Measurements from ENCODE around the gene PALD1. TPM values are rescaled to one million over a fixed set of nuclear protein-coding genes. Genes with fewer than 3 reads are reported as not detected.

The PALD1 gene
- total and polyA plus RNA-seq, 2 of the 4 experiments (the other 2 are of a cell fraction), result 0.12 to 0.18 TPM

DNA sequence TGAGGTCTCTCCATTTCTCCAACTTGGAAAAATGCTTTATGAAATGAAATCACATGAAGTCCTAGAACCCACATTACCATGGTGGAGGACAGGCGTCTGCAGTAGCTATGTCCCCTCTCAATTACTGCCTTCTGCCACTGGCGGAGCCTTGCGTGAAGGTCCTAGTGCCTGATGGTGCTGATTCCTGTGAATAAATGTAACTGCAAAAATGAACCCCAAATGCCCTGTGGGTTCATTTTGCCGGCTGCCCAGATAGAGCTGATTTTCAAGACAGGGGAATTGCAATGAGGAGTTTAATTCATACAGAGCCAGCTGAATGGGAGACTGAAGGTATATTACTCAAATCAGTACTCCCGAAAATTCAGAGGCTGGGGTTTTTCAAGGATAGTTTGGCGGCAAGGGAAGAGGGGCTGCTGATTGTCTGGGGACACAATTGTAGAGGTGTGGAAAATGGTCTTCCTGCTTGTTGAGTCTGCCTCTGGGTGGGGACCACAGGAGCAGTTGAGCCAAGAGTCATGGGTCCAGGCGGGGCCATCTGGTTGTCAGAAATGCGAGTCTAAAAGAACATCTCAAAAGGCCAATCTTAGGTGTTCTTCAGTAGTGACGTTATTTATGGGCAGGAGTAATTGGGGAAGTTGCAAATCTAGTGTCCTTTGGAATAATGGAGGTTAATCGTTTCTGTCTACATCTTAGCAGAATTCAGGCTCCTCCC lies 110.4 kb downstream of the PALD1 start:
- H3K18ac ChIP-seq (ENCODE audit: low read depth, low read length), result no peak overlapping the region; the same call in 1 of the 2 replicates
- no peak overlapping the region for H3K23ac ChIP-seq (ENCODE audit: low read depth, low read length)
- H2BK15ac ChIP-seq (ENCODE audit: low read depth, low read length), result no peak overlapping the region
- H3K27me3 ChIP-seq (ENCODE audit: control insufficient read depth, insufficient read depth, low read length), result peaks cover 39% of the 10 kb centered on the region
- BruUV-seq (replicated peaks), result no TSS peak
- ChIA-PET CTCF (no interaction called here), POLR2A (ENCODE audit: unreplicated experiment) (no interaction called here)
- H4K5ac ChIP-seq (ENCODE audit: low read depth, low read length), result no peak overlapping the region
- H3K14ac ChIP-seq (replicated peaks; ENCODE audit: low read depth, low read length), result no peak overlapping the region
- H3K36me3 ChIP-seq (ENCODE audit: control insufficient read depth, insufficient read depth, low read length), result no peaks in the 10 kb centered on the region
- in situ Hi-C loops (cut with MboI; ENCODE audit: low sequenced_read_pairs) (no loop called here), intact Hi-C loops (cut with micrococcal nuclease) (no loop called here), dilution Hi-C loops (cut with HindIII; ENCODE audit: low sequenced_read_pairs, unreplicated experiment) (no loop called here)
- ATAC-seq (ENCODE audit: low read depth) (no peak), DNase-seq (no peak)
- H3K9ac ChIP-seq (ENCODE audit: low read depth, low read length), result no peak overlapping the region
- no peak overlapping the region for H2AFZ ChIP-seq (replicated peaks; ENCODE audit: low read length, poor library complexity)
- no peak overlapping the region for H4K8ac ChIP-seq (ENCODE audit: low read depth in 2 of 2, low read length in 2 of 2)
- H3K27ac ChIP-seq (ENCODE audit: insufficient read depth, low read length), result no peak overlapping the region
- no peak overlapping the region for H3K56ac ChIP-seq (ENCODE audit: extremely low read depth, insufficient read depth, low read length)
- no peak overlapping the region for H3K4me2 ChIP-seq (ENCODE audit: low read depth, low read length)
- H3K9me1 ChIP-seq (ENCODE audit: insufficient read depth, low read length), result 0 out of 2 replicates have a peak, but pooled peaks cover 3% of the 10 kb centered on the region
- no peak overlapping the region for H2BK20ac ChIP-seq (ENCODE audit: low read depth, low read length)
- H3K4me1 ChIP-seq (ENCODE audit: control insufficient read depth, insufficient read depth, low read length), result peaks cover 3% of the 10 kb centered on the region; the same call in 1 of the 2 replicates
- H4K20me1 ChIP-seq (ENCODE audit: insufficient read depth, low read length), result no peaks in the 10 kb centered on the region
- no peak overlapping the region for H2BK120ac ChIP-seq (ENCODE audit: low read depth, low read length)
- no peak overlapping the region for H3K4ac ChIP-seq (ENCODE audit: low read depth, low read length)
- no peak overlapping the region for H3K4me3 ChIP-seq (ENCODE audit: insufficient read depth, low read depth, low read length)
- H2BK5ac ChIP-seq (ENCODE audit: low read depth, low read length, poor library complexity, severe bottlenecking), result no peak overlapping the region
- H3K79me1 ChIP-seq (ENCODE audit: low read depth in 1 of 2, low read length in 2 of 2), result no peaks in the 10 kb centered on the region
- TF ChIP-seq POLR2A (IDR thresholded peaks at IDR 0.05; ENCODE audit: low read depth, low read length) (no peak), SMC3 (IDR thresholded peaks at IDR 0.05; ENCODE audit: low read depth, low read length) (no peak), CHD1 (IDR thresholded peaks at IDR 0.05; ENCODE audit: low read depth, low read length) (no peak), RFX5 (IDR thresholded peaks at IDR 0.05; ENCODE audit: low read depth, low read length) (no peak), RCOR1 (IDR thresholded peaks at IDR 0.05; ENCODE audit: insufficient replicate concordance, low read length) (no peak), RAD21 (IDR thresholded peaks at IDR 0.05; ENCODE audit: low read length) (no peak), MAFK (IDR thresholded peaks at IDR 0.05; ENCODE audit: low read depth, low read length) (no peak), MXI1 (IDR thresholded peaks at IDR 0.05; ENCODE audit: borderline replicate concordance, low read depth, low read length) (no peak), MAZ (IDR thresholded peaks at IDR 0.05; ENCODE audit: borderline replicate concordance, low read depth, low read length) (no peak), FOS (IDR thresholded peaks at IDR 0.05; ENCODE audit: low read depth, low read length) (no peak), NFE2L2 (IDR thresholded peaks at IDR 0.05; ENCODE audit: low read depth, low read length) (no peak), BHLHE40 (IDR thresholded peaks at IDR 0.05; ENCODE audit: low read depth, low read length) (no peak), CEBPB (IDR thresholded peaks at IDR 0.05; ENCODE audit: low read depth, low read length) (no peak)
- TF ChIP-seq, protein P1, sequence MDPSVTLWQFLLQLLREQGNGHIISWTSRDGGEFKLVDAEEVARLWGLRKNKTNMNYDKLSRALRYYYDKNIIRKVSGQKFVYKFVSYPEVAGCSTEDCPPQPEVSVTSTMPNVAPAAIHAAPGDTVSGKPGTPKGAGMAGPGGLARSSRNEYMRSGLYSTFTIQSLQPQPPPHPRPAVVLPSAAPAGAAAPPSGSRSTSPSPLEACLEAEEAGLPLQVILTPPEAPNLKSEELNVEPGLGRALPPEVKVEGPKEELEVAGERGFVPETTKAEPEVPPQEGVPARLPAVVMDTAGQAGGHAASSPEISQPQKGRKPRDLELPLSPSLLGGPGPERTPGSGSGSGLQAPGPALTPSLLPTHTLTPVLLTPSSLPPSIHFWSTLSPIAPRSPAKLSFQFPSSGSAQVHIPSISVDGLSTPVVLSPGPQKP (IDR thresholded peaks at IDR 0.05; ENCODE audit: borderline replicate concordance, low read depth, low read length), result no peak
- TF ChIP-seq, protein P2, sequence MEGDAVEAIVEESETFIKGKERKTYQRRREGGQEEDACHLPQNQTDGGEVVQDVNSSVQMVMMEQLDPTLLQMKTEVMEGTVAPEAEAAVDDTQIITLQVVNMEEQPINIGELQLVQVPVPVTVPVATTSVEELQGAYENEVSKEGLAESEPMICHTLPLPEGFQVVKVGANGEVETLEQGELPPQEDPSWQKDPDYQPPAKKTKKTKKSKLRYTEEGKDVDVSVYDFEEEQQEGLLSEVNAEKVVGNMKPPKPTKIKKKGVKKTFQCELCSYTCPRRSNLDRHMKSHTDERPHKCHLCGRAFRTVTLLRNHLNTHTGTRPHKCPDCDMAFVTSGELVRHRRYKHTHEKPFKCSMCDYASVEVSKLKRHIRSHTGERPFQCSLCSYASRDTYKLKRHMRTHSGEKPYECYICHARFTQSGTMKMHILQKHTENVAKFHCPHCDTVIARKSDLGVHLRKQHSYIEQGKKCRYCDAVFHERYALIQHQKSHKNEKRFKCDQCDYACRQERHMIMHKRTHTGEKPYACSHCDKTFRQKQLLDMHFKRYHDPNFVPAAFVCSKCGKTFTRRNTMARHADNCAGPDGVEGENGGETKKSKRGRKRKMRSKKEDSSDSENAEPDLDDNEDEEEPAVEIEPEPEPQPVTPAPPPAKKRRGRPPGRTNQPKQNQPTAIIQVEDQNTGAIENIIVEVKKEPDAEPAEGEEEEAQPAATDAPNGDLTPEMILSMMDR (conservative IDR thresholded peaks at IDR 0.05; ENCODE audit: low read depth, low read length), result no peak
- TF ChIP-seq, protein P3, sequence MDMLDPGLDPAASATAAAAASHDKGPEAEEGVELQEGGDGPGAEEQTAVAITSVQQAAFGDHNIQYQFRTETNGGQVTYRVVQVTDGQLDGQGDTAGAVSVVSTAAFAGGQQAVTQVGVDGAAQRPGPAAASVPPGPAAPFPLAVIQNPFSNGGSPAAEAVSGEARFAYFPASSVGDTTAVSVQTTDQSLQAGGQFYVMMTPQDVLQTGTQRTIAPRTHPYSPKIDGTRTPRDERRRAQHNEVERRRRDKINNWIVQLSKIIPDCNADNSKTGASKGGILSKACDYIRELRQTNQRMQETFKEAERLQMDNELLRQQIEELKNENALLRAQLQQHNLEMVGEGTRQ (IDR thresholded peaks at IDR 0.05; ENCODE audit: low read depth, low read length), result no peak
- WGBS, 2 experiments (ENCODE audit: extremely low coverage in 2 of 2, insufficient read length in 1 of 2), result 83% methylated on average over 1 of the region's 10 CpGs; no CpG with 5 or more reads in 1 of the 2 experiments
- H3K9me3 ChIP-seq (ENCODE audit: control insufficient read depth, insufficient read depth, low read length), result no peaks in the 10 kb centered on the region
- no peak overlapping the region for H4K91ac ChIP-seq (ENCODE audit: insufficient read depth, low read depth, low read length)
- no peak overlapping the region for H2AK9ac ChIP-seq (replicated peaks; ENCODE audit: low read depth, low read length, poor library complexity)
- H2AK5ac ChIP-seq (ENCODE audit: low read depth, low read length), result no peak overlapping the region

Measured in IMR-90 (cell line).